Stimulated activated CD8-positive, alpha-beta memory T cell treated with anti-CD3 and anti-CD28 coated beads, Interleukin-15, amount 100 ng/mL, for 24 hours (primary cell): Measurements from ENCODE around the gene ELAVL4.

Source experiments
- DNase-seq: peaks from one replicate; pipeline ENCODE4 v3.0.0-alpha.2; 2020; ENCODE audit warnings: low read depth

Gene ELAVL4

DNA sequence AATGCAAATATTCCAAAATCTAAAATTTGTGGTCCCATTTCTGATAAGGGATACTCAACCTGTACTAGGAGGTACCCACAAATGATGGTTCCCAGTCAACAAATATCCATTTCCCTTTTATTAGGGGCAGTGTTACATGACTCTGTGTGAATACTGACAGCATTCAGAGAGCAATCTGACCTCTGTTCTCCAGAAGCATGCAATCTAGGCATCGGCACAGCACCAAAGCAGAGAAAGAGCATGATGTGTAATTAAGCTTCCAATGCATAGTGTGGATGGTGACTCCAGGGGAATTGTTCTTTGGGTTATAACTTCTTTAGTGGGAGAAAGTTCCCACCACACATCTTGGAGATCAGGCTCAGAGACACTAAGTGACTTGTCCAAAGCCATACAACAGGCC is 71.6 kb downstream of the ELAVL4 start:
- no peak for DNase-seq

DNA sequence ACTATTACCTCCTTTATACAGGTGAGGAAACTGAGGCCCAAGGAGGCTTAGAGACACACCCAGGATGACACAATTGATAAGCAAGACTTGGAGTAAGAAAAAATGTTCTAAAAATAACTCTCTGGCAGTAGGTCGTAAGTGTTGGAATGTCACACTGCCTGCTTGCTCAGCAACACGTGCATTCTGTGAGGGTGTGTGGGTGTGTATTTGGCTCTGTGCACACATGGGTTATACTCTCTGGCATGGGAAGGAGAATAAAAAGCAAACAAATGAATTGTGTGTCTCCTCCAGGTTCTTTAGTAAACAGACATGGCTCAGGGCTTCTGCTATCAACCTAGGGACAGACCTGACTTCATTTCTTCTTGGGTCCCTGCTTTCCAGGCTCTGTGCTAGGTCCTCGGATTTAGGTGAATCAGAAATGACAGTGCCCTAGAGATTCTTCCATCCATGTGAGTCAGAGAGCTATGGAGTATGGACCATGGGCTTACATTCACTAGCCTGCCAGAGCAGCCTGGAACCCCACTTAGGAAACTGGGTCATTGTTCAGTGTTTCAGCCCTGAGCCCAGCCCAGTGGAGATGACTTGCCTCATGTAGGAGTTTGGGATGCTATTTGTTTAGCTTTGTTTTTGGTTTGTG is 72.4 kb downstream of the ELAVL4 start:
- no peak for DNase-seq

DNA sequence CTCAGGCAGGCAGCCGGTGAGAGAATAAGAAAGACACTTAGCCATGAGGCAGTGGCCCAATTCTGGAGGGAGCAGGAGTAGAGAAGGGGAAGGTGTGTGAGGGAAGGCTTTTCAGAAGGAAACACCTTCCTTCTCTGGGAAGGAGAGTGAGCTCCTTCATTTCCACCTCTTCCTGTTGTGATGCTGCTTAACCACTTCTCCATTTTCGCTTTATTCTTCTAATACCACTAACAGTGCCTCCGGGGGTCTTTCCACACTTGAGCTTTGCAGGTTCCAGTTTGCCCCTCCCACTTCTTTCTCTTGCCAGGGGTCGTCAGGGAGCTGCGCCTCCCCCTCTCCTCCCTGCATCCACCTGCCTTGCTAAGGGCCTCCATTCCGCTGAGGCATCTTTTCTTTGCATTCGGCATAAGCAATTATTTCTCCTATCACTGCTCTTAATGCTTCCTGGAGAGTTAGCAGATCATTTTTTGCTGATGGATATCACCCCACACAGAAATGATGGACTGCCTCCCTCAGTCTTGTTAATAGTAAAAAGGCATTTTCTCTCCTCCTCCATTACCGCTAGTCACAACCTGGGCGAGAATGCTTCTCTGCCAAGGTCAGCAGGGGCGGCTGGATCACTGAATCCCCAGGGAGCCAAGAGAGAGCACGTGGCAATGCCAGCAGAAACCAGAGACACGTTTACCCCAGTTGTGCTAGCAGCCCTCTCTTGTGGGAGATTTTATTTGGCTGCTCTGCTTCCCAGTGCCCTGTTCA is 74.8 kb downstream of the ELAVL4 start:
- no peak for DNase-seq

DNA sequence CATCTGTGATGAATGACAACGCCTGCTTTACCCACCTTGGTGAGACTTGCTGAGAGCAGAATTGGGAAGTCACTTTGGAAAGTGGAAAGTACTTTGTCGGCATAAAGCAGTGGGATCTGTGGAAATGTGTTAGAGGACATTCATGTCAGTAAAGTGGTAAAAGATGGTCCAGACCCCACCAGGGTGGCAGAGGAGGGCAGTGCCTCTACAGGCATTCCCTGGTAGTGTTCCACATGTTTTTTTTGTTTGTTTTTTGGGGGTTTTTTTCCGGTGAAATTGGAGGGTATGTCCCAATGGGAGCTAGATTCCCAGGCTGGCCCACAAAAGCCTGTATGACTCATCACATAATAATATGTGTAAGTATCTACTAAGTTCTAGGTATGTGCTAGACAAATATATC is 80.6 kb downstream of the ELAVL4 start:
- no peak for DNase-seq

DNA sequence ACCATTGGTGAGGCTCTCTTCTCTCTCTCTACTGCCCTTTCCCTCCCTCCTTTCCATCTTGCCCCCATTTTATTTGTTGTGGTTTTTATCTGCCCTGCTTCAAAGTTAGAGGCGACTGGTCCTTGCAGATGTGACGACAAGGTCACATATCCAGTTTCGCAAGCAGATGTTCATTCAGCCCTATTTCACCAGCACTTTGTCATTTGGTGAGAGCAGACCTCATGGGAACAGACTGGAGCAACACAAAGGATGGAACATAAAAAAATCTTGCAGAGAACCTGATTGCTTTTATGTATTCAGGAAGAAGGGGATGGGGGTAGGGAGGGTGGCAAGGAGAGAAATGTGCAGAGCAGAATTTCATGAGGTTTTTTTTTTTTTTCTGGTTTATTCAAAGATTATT is 84.3 kb downstream of the ELAVL4 start:
- no peak for DNase-seq

DNA sequence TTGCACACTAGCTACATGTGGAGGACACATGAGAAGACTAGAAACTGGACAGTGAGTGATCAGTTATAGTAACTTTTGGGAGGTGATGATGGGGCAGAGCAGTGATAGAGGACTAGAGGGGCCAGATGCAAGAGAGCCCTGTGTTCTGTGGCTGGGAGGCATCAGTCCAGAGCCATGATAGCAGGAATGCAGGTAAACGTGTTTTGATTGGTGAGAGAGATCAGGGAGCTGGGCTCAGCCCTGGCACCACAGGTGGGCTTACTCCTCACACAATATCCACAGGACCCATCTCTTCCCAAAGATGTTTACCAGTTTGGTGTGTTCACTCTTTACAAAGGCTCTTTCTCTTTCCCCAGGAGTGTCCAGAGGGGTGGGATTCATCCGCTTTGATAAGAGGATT is 86.5 kb downstream of the ELAVL4 start:
- DNase-seq, result no peak

DNA sequence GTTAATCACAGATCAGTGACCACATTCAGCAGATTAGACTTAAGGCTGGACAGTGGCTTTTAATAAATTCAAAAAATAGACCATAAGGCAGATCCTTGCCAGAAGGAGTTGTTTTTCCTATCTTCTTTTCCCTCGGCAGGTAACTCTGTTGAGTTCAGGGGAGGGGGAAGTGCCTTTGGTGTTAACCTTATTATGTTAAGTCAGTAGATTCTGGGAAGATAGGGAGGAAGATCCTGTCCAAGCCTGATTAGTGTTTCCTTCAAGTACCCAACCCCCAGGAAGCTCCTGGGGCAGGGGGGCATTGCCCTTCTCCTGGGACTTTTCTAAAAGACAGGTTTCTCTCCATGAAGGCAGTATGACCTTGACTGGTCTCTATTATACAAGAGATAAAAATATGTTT is 87.4 kb downstream of the ELAVL4 start:
- no peak for DNase-seq

DNA sequence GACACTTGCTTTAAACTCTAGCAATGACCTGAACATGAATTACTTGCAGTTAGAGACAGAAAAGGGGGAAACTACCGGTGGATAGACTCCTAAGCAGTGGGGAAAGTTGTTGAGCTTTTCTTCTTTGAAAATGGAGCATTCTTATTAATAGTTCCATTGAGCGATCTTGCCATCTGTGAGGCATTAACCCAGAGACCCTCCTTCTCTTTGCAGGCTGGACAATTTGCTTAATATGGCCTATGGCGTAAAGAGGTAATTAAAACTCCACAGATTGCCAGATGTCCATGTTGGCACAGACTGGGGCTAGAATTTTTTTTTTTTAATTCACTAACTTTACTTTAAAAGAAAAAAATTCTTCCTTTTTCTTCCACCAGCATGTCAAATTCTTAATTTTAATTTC is 88.5 kb downstream of the ELAVL4 start:
- no peak for DNase-seq

DNA sequence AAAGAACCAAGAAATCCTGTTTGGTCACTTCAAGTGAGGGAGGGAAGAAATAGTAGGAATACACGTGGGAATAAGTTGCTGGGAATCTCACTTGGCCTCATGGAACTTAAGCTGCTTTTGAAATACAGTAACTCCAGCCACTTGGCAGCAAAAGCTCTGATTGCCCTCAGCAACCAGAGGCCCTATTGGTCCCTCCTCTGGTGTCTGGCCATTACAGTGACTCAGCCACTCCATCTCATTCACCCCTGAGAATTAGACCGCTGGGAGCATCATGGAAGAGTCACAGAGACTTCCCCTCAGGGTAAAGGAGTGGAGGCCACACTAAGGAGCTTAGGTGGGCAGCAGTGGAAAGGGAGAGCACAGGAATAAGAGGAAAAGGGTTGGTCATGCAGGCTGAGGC is 99.6 kb downstream of the ELAVL4 start:
- DNase-seq, result no peak

DNA sequence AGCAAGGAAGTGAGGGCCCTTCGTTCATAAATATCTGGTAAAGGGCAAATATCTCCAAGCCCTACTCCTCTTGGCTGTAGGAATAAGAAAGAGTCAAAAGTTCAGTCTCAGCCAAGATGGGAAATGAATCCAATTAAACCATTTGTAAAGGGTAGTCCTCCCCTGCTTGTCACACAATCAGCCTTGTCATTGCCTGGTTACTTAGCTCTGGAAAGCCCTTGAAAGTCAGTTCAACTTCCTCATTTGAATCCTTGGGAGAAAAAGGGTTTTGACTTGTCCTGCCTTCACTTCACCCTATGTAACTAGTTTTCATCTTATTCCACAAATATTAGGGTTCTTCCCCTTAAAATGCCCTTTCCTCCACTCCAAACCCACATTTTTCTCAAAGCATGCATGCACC is 100.0 kb downstream of the ELAVL4 start:
- DNase-seq, result no peak

DNA sequence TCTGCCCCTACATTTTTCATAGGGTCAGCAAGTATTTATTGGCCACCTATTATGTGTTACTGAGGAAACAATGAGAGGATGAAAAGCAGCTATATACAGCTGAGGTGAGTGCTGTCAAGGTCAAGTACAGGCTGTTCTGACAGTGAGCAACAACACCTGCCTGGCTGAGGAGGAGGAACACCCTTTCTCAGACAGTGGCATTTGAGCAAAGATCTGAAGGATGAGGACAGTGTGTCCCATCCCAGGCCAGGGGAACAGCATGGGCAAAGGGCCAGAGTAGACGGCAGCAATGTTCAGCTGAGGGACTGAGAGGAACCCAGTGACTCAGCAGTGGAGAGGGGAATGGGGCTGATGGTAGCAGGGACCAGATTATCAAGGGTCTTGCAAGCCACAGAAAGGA is 101.0 kb downstream of the ELAVL4 start:
- DNase-seq, result no peak

DNA sequence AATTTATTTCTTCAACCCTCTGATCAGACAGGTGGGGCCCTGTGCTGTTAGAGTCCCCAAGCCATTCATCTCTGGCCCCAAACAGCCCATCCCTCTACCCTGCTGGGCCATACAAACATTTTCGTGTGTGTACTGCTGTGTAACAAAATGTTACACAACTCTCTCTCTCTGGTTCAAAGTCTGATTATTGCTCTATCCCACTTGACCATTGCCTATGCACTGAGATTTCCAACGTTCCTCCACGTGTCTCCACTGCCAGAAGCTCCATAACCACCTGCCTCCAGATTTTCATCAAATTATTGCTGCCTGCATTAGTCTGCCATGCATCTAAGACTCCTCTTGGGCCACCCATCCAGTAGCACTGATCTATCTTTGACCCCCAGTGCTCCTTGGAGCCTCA is 104.8 kb downstream of the ELAVL4 start:
- no peak for DNase-seq

DNA sequence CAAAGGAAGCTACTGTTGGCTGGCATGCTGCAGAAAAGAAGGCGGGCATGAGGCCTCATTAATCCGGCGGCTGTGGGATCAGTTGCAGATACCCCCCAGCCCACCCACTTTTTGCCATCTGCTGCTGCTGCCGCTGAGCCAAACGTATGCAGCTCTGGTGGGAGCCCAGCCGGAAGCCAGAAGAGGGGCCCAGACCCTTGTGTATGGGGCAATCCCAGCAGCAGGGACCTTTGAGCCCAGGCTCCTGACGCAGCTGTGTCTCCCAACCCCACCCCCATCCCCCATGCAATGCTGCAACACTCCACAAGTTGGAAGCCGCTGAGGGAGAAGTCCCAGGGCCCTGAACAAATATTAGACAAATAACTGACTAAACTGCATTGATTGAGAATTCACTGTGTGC is 106.0 kb downstream of the ELAVL4 start:
- no peak for DNase-seq

DNA sequence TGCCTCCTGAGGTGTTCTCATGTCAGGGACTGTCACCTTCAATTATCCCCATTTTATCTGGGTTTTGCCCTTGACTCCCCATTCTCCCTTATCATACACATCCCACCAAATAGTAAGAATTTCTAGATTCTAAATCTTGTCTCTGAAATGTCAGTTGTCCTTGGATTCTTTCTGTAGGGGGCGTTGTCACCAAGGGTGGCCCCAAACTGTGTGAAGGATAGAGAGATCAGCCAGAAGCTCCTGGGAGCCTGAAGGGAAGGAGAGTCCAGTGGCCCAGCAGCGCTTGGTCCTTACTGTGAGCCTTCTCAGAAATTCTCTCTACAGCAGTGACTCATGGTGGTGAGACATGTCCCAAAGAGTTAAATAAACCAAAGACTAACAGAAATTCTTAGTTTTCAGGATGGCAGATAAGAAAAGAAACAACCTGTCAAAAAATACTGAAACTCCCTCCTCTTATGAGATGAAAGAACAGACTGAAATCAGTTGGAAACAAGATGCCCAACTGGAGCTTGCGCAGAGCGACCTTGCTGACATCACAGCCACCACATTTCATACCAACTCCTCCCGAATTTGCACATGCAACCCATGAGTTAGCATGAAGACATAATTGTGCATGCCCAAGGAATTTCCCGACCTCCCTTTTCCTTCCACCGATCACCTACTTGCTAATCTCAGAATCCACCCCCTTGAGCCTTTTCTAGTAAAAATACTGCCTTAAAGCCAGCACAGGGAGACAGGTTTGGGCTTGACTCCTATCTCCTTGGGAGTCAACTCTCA is 109.8 kb downstream of the ELAVL4 start:
- no peak for DNase-seq

DNA sequence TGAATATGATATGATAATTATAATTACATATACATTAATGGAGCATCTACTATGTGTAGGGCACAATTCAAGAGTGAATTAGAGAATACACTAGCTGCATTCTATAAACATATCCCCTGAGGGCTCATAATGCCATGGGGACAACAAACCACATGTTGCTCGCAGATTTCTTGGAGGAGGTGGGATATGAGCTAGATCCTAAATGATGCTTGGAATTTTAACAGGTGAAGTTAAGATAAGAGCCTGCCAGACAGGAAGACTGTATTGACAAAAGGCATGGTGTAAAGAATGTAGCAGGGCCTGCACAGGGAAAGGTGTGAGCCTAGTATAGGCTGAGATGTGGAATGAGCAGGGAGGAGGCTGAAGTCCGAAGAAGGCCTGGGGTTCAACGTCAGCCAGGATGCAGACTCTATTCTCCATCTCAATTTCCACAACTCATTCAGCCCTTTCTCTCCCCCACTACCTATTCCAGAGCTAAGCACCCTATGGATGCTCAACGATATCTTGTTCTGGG is 120.2 kb downstream of the ELAVL4 start:
- no peak for DNase-seq

DNA sequence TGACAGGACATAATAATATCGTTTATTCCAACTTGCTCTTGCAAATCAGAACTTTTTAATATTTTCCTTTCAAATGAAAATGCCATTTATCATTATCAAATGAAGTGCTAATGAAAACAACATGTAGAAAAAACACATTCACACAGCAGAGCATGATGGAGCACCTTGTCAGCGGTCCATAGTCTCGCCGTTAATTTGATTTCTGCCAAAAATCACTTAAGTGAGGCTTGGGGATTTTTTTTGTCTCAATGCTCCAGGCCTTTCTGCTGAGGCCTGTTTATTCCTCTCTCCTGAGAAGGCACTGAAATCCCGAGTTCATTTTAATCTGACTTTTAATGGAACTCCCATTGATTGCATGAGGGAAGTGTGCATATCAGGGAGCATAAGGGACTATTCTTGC is 122.5 kb downstream of the ELAVL4 start:
- DNase-seq, result no peak

DNA sequence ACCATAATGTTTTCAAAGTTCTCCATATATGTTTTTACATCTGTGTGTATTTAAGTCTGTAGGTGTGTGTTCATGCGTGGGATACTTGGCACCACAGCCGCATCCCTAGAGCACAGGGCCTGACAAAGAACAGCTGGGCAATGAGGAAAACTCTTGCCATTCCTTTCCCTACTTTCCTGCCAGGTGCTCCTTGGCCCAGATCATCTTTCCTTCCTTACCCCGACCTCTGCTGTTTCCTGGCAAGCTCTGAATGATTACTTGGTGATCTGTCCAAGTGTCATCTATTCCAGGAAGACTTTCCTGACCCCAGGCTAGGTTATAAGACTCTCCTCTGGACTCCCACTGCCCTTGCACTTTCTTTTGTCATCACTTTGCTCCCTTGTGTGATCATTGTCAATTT is 123.6 kb downstream of the ELAVL4 start:
- DNase-seq, result no peak

DNA sequence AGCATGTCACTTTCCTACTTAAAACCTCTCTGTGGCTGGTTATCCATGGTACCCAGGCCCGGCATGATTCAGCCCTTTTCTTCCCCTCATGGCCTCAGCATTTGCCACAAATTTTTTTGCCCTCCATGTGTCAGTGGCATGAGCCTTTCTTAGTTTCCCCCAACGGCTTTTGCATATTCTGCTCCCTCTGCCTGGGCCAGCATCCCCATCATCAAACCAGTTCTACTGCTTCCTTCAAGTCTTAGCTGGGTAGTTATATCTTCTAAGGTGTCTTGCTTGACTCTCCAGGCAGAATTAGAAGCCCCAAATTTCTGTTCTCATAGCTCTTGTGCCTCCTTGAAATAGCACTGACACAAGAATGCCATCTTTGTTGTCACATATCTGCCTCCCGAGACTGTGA is 127.9 kb downstream of the ELAVL4 start:
- DNase-seq, result no peak

DNA sequence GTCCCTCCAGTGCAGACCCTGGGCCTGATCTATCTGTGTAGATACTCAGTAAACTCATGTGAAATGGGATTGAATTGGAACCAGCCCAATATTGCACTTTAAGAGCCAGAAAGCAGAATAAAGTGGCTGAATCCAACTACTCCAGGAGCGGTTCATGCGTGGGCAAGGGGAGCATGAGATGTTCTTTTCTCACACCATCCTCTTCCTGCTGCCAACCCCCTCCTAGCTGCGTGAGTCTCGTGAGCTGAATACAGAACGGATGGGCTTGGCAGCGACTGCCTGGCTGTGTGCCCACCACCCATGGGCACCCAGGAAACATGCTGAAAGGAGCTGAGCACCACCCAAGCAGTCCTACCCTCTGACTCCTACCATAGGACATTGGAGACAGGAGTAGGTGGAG is 128.3 kb downstream of the ELAVL4 start:
- no peak for DNase-seq

DNA sequence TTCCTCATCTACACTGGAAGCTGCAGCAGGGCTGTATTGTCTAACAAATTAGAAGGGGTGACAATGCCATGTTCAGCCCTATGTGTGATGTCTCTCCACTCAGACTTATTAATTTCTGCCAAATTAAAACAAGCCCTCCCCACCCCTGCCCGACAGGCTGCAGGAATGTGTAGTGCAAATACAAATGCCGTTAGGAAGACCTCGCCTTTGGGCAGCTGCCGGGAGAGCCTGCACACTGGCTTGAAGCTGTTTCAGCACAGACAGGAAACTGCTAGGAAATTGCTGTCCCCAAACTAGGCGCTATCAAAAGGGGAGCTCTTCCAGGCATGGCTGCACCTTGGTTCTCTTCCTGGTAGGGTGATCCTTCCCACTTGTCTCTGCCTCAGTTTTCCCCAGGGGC is 135.2 kb downstream of the ELAVL4 start:
- DNase-seq, result no peak

DNA sequence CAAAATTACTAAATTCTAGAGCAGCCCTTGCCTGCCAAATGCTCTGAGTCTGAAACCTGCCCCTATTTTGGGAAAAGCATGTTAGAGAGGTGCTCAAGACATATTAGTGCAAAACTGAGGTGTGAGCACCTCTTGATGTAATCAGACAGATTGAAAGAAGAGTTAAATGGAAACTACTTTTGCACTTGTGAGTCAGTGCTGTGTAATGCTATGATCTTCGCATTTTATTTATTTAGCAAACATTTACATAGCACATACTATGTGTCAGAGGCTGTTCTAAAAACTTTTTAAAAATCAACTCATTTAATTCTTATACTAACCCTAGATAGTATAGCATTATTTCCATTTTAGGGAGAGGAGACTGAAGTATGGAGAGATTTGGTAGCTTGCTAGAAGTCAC is 138.1 kb downstream of the ELAVL4 start:
- DNase-seq, result no peak

DNA sequence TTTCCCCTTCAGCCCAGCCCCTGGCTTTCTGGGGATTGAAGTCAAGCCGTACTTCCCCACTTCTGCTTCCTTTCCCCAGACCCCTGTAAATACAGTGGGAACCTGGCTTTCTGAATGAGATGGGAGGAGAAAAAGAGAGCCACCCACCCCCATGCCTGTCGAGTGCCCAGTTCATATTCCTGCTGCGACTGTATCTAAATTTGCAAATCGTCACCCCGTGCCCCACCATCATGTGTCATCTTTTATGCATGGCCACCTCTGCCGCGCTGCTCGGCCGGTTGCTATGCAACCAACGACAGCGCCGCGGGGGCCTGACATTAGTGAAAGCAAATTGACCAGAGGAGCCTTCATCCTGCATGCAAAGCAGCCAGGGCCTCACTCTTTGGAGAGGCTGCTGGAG is 143.0 kb downstream of the ELAVL4 start:
- no peak for DNase-seq

DNA sequence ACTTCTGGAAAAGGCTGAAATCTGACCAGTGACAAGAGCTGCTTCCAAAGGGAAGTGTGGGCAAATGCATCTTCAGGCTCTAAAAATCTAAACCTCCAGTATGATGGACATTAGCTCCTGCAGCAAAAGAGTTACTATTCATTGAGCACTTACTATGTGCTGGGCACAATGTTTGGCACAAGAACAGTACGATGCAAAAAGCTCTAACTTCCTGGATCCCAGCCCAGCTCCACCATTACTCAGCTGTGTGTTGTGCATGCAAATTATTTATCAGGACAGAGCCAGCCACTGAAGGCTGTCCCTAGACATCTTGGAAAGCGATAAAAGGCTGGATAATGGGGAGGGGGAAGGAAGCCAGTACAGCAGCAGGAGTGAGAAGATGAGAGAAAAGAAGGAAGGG is 143.5 kb downstream of the ELAVL4 start:
- no peak for DNase-seq
